Stimulated activated CD4-positive, alpha-beta T cell treated with anti-CD3 and anti-CD28 coated beads, Interleukin-1b, Interleukin-23, amount 100 ng/mL, for 1 hour (primary cell): Measurements from ENCODE around the gene ZNF608.

Source experiments
- DNase-seq, 2 donors: peaks; one replicate each; pipeline ENCODE4 v3.0.0-alpha.2; 2020; ENCODE audit warnings: low read depth in 2 of 2

ZNF608 gene

GRCh38 chr5:124738681-124739633 lies 7.5 kb downstream of the ZNF608 start:
- no peak for DNase-seq

- no peak for DNase-seq
These were observed 8.8 kb downstream of the ZNF608 start for GRCh38 chr5:124737651-124738050.

GRCh38 chr5:124736805-124737188 lies 9.6 kb downstream of the ZNF608 start:
- DNase-seq, result no peak

- no peak for DNase-seq
These were observed 10.2 kb downstream of the ZNF608 start for GRCh38 chr5:124736082-124736804.

- no peak for DNase-seq
These were observed 11.1 kb downstream of the ZNF608 start for GRCh38 chr5:124735169-124735858.

- no peak for DNase-seq
These were observed 11.8 kb downstream of the ZNF608 start for GRCh38 chr5:124734574-124735168.

GRCh38 chr5:124733329-124733650 lies 13.1 kb downstream of the ZNF608 start:
- no peak for DNase-seq

- DNase-seq, result no peak
These were observed 13.8 kb downstream of the ZNF608 start for GRCh38 chr5:124732428-124733328.

GRCh38 chr5:124730381-124730780 lies 16.1 kb downstream of the ZNF608 start:
- DNase-seq, result no peak

GRCh38 chr5:124729720-124730359 lies 16.6 kb downstream of the ZNF608 start:
- DNase-seq, result no peak

GRCh38 chr5:124728968-124729332 lies 17.5 kb downstream of the ZNF608 start:
- DNase-seq, result no peak

- no peak for DNase-seq
These were observed 18.0 kb downstream of the ZNF608 start for GRCh38 chr5:124728331-124728967.

GRCh38 chr5:124726631-124727362 lies 19.6 kb downstream of the ZNF608 start:
- no peak for DNase-seq

GRCh38 chr5:124725622-124726258 lies 20.7 kb downstream of the ZNF608 start:
- no peak for DNase-seq

GRCh38 chr5:124725040-124725434 lies 21.4 kb downstream of the ZNF608 start:
- DNase-seq, result no peak

- DNase-seq, result no peak
These were observed 21.9 kb downstream of the ZNF608 start for GRCh38 chr5:124724357-124725039.

GRCh38 chr5:124721229-124721735 lies 25.2 kb downstream of the ZNF608 start:
- DNase-seq, result no peak

- no peak for DNase-seq
These were observed 25.8 kb downstream of the ZNF608 start for GRCh38 chr5:124720593-124720992.
